SU-DHL-6 (cell line): ENCODE measurements around the gene USH1C.
A peak's percentile ranks its signal among the peaks of the same experiment; 100 is the strongest.

Experiments
- H2AFZ ChIP-seq: fragments of 200-600 bp; sonication (generic); 2 replicates; pipeline ENCODE4 v1.6.1; 2014; ENCODE audit warnings: low read depth, mild to moderate bottlenecking, moderate library complexity, mixed read lengths, antibody characterized with exemption, low read length; ENCODE audit not compliant: severe bottlenecking
- H3F3A ChIP-seq: fragments of 200-600 bp; shearing (Covaris generic); 2 replicates; pipeline ENCODE4 v1.6.0; 2016; ENCODE audit warnings: antibody characterized with exemption, mild to moderate bottlenecking; ENCODE audit not compliant: insufficient read depth
- H3K27ac ChIP-seq: fragments of 200-600 bp; sonication (generic); 2 replicates; pipeline ENCODE4 v1.5.1; 2016; ENCODE audit warnings: low read depth, mild to moderate bottlenecking, low read length, moderate library complexity, mixed read lengths
- H3K27me3 ChIP-seq: fragments of 200-600 bp; sonication (generic), shearing (Covaris generic); 2 replicates; pipeline ENCODE4 v1.6.0; 2014; ENCODE audit warnings: mild to moderate bottlenecking, low read length
- H3K36me3 ChIP-seq: fragments of 200-600 bp; sonication (generic); 2 replicates; pipeline ENCODE4 v1.6.1; 2014; ENCODE audit warnings: mild to moderate bottlenecking, low read length, mixed read lengths
- H3K4me2 ChIP-seq: fragments of 300-600, 200-600 bp; shearing (Covaris generic), sonication (generic); 2 replicates; pipeline ENCODE4 v1.6.0; 2014; ENCODE audit warnings: low read length, low read depth, mild to moderate bottlenecking; ENCODE audit not compliant: poor library complexity, severe bottlenecking
- H3K4me3 ChIP-seq: fragments of 200-600 bp; sonication (generic); 2 replicates; pipeline ENCODE4 v1.5.1; 2014; ENCODE audit warnings: antibody characterized with exemption, low read length, mild to moderate bottlenecking, mixed read lengths; ENCODE audit not compliant: insufficient read depth, poor library complexity, severe bottlenecking
- H3K79me2 ChIP-seq: fragments of 200-600 bp; sonication (generic); 2 replicates; pipeline ENCODE4 v1.6.1; 2014; ENCODE audit warnings: mild to moderate bottlenecking, low read length, moderate library complexity; ENCODE audit not compliant: insufficient read depth
- H3K9ac ChIP-seq: fragments of 200-600 bp; sonication (generic); 2 replicates; pipeline ENCODE4 v1.7.0; 2014; ENCODE audit warnings: mild to moderate bottlenecking, low read length
- H3K9me2 ChIP-seq: fragments of 200-600 bp; sonication (generic); replicated peaks from 2 replicates; pipeline ENCODE4 v1.6.1; 2014; ENCODE audit warnings: low read length; ENCODE audit not compliant: insufficient read depth
- H3K9me3 ChIP-seq: fragments of 200-600 bp; sonication (generic); 2 replicates; pipeline ENCODE4 v1.6.1; 2014; ENCODE audit warnings: low read length, mixed read lengths; ENCODE audit not compliant: insufficient read depth
- H4K20me1 ChIP-seq: fragments of 200-600 bp; sonication (generic); 2 replicates; pipeline ENCODE4 v1.6.1; 2014; ENCODE audit warnings: low read depth, mild to moderate bottlenecking, antibody characterized with exemption, low read length, moderate library complexity, mixed read lengths
- EZH2phosphoT487 ChIP-seq: fragments of 200-600 bp; sonication (generic), shearing (Covaris generic); conservative IDR thresholded peaks from 2 replicates; pipeline ENCODE4 v1.6.1; 2018; ENCODE audit warnings: mild to moderate bottlenecking, antibody characterized with exemption, low read length, moderate library complexity, mixed read lengths
- TF ChIP-seq, protein P1 (sequence below): fragments of 200-600 bp; sonication (generic); IDR thresholded peaks from one replicate; pipeline ENCODE4 v1.5.1; 2017; ENCODE audit warnings: antibody characterized with exemption, mild to moderate bottlenecking, low read length, moderate library complexity; ENCODE audit not compliant: insufficient read depth, poor library complexity, severe bottlenecking

The USH1C gene

DNA sequence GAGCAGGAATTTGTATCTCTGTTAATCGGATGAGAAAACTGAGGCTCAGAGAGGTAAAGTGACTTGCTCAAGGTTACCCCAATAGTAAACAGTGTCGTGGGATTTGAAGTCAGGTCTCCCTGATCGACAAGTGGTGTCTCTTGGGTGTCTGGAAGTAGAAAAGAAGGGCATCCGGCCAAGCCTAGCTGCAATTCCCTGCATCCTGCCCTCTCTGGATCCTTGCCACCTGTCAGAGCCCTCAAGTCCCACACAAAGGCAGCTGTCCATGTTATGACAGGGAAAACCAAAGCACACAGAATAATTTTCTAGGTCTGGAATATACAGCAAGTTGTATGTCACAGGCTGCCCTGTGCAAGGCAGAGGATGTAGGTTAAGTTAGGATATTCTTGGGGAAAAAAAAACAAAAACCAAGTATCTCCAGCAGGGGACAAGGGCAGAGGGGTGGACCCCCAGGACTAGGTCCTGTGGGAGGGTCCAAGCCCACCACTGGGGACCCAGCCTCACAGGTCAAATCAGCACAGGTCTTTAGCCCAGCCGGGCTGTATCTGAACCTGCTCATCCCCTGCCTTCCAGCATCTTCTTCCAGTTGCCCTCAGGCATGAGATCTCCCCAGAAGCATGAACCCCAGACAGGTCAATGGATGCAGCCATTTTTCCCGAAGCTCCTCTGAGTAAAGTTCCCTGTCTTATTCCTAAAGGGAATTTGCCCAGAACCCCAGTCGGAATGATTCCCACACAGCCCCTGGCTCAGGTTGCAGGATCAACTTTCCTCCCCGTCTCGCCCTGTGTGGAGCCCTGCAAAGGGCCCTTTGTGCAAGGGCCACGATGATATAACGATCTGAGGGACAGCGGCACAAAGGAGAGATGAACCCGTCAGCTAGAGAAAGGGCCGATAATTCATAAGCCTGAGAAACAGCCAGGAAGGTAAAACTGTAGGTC lies 15.0 kb downstream of the USH1C start:
- H3F3A ChIP-seq = no peaks in the 10 kb centered on the region
- H3K27me3 ChIP-seq = no peaks in the 10 kb centered on the region
- no peak overlapping the region for H3K9ac ChIP-seq
- H3K9me3 ChIP-seq = no peaks in the 10 kb centered on the region
- H3K27ac ChIP-seq = no peak overlapping the region
- H3K4me3 ChIP-seq = no peak overlapping the region
- H3K36me3 ChIP-seq = no peaks in the 10 kb centered on the region
- H3K79me2 ChIP-seq = no peaks in the 10 kb centered on the region
- H3K9me2 ChIP-seq = no peaks in the 10 kb centered on the region
- no peak for TF ChIP-seq EZH2phosphoT487
- TF ChIP-seq, protein P1, sequence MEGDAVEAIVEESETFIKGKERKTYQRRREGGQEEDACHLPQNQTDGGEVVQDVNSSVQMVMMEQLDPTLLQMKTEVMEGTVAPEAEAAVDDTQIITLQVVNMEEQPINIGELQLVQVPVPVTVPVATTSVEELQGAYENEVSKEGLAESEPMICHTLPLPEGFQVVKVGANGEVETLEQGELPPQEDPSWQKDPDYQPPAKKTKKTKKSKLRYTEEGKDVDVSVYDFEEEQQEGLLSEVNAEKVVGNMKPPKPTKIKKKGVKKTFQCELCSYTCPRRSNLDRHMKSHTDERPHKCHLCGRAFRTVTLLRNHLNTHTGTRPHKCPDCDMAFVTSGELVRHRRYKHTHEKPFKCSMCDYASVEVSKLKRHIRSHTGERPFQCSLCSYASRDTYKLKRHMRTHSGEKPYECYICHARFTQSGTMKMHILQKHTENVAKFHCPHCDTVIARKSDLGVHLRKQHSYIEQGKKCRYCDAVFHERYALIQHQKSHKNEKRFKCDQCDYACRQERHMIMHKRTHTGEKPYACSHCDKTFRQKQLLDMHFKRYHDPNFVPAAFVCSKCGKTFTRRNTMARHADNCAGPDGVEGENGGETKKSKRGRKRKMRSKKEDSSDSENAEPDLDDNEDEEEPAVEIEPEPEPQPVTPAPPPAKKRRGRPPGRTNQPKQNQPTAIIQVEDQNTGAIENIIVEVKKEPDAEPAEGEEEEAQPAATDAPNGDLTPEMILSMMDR = no peak
- no peak overlapping the region for H2AFZ ChIP-seq
- H3K4me2 ChIP-seq = no peak overlapping the region
- H4K20me1 ChIP-seq = no peaks in the 10 kb centered on the region

DNA sequence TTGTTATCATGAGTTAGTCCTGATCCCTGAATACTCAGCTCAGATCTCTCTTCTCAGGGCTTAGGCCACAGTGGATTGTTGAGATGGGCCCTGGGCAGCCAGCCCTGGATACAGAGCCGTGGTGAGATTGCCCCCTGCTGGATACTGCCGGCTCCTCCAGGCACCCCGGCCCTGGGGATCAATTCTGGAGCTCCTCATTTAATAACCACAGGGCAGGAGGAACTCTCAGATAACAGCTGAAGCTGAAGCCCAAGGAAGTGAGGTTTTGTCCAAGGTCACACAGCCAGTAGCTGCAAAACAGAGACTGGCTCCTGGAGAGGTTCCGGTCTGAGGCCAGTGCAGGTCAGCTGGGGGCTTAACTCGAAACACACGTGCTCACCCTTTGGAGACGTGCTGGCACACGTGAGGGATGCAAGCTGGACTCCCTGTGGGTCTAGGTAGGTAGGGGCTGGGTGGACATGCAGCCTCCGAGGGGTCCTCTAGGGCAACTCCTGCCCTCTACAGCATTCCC lies 16.0 kb downstream of the USH1C start:
- H3K27ac ChIP-seq = no peak overlapping the region
- H3K4me2 ChIP-seq = no peak overlapping the region
- no peaks in the 10 kb centered on the region for H3K9me2 ChIP-seq
- no peaks in the 10 kb centered on the region for H3K27me3 ChIP-seq
- TF ChIP-seq, protein P1 = peak; percentile 96
- TF ChIP-seq EZH2phosphoT487 = no peak
- H4K20me1 ChIP-seq = no peaks in the 10 kb centered on the region
- H3F3A ChIP-seq = no peaks in the 10 kb centered on the region
- H3K79me2 ChIP-seq = no peaks in the 10 kb centered on the region
- no peak overlapping the region for H3K4me3 ChIP-seq
- H3K36me3 ChIP-seq = no peaks in the 10 kb centered on the region
- H2AFZ ChIP-seq = no peak overlapping the region
- H3K9me3 ChIP-seq = no peaks in the 10 kb centered on the region
- no peak overlapping the region for H3K9ac ChIP-seq

- Histone ChIP-seq H2AFZ (no peak overlapping the region), H3K9me2 (no peaks in the 10 kb centered on the region), H3K4me3 (no peak overlapping the region), H3K27ac (no peak overlapping the region), H3K9me3 (no peaks in the 10 kb centered on the region), H3F3A (no peaks in the 10 kb centered on the region), H3K27me3 (no peaks in the 10 kb centered on the region), H3K79me2 (no peaks in the 10 kb centered on the region), H3K36me3 (no peaks in the 10 kb centered on the region), H4K20me1 (no peaks in the 10 kb centered on the region), H3K9ac (no peak overlapping the region), H3K4me2 (no peak overlapping the region)
- TF ChIP-seq EZH2phosphoT487 = no peak
- TF ChIP-seq, protein P1 = no peak
Measured at GRCh38 chr11:17527628-17527995, 16.6 kb downstream of the USH1C start.
